Anterior cingulate cortex (tissue), 58 donors: ENCODE data around the gene DNAL4.
A peak's percentile ranks its signal among the peaks of the same experiment; 100 is the strongest.

ENCODE experiments used
- DNase-seq, 58 donors: peaks; one replicate each; lab custom pipeline; 2025; lab: John Stamatoyannopoulos, UW

DNAL4 gene

DNA sequence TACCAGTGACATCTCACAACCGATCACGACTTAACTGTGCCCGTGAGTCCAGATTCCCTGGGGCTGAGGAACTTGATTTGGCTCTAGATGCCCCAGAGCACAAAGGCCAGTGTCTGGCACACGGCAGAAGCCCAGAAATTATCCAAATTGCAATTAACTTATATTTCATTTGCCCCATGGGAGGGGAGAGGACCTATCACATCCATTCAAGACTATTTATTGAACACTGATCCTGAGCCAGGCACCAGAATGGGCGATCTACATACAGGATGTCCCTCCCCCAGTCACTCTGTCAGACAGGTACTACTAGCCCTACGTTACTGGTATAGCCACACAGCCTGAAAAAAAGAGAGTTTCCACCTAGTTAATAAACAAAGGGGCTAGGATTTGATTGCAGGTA is 5.1 kb downstream of the DNAL4 start:
- no peak for DNase-seq

DNA sequence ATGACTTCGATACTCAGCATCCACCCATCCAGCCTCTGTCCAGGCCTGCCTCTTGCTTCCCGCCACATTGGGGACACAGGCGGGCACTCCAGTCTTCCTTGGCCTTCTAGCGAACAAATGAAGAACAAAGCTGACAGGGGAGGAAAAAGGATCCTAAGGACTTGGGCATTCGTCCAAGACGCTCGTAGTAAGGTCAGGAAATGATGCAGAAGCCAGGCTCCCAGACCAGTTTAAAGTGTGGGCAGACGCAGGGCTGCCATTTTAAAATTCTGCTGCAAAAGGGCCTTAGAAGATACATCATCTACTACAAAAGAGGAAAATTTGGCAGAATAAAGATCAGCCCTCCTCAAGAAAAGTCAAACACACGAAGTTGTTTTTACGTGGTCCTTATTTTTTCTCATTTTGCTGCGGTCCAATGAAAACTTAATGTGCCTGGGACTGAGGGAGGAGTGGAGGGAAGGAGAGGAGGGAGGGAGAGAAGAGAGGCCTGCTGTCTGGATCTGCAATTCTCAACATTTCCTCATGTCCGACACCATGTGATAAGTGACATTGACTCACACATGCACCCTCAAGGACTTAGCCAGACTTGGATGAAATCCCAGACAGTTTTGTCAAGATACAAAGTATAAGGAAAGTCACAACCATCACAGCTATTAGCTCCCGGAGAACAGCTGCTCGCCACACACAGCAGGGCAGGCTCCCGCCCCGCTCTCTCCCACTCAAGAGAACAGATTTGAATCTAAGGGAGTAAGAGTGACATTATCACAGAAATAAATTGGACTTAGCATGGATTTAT is 5.7 kb downstream of the DNAL4 start:
- DNase-seq = peak in 19 of 58 donors; percentile 14 to 73 (median 33)

GRCh38 chr22:38786631-38787030 is 7.3 kb downstream of the DNAL4 start:
- DNase-seq = no peak

GRCh38 chr22:38784856-38785255 is 9.1 kb downstream of the DNAL4 start:
- DNase-seq = no peak

DNA sequence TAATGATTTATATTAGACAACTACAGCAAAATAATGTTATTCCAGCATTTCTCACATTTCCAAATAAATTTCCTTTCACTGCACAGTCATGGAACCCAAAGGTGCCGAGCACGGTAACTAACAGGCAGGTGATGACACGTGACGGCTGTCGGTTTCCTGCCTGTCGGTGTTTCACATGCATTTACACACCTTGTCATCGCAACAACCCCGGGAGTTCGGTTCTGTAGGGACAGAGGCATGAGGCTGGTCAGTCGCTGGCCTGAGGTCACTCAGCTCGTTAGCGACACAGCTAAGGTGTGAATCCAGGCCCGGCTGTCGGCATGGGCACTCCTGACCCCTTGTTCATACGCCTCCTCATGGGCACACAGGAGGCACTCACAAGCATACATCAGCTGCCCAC is 9.9 kb downstream of the DNAL4 start:
- DNase-seq = no peak

- DNase-seq = peak in 3 of 58 donors; percentile 53 to 71 (median 57)
Observed at GRCh38 chr22:38783095-38783615, 10.8 kb downstream of the DNAL4 start.

GRCh38 chr22:38782402-38783094 is 11.4 kb downstream of the DNAL4 start:
- DNase-seq = peak in 29 of 58 donors; percentile 28 to 87 (median 57)

- DNase-seq = peak in 14 of 58 donors; percentile 17 to 60 (median 28)
Observed at GRCh38 chr22:38781033-38781432, 12.9 kb downstream of the DNAL4 start.

DNA sequence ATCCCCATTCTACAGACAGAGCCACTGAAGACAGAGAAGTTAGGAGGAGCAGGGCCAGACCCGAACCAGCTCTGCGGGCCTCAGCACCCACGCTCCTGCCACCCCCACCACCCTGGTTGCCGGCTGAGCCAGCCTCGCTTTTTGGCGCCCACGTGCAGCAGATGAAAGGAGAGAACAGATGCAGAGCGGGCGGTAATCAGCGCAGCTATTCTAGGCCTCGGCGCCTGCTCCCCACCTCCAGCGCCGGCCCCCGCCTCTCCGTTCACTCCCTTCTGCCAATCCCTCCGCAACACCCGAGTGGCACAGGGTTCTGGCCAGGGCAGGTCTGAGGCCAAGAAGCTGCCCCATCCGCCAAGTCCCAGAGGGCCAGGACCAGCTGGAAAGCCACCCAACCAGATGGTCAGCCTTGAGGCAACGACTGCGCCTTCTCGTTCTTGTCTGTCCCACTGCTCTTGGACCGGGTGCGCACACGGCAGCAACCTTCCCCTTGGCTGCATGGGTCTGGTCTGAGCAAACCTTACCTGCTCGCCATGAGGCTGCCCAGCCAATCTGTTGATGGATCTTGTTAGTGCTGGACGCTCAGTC is 16.8 kb downstream of the DNAL4 start:
- DNase-seq = peak in 33 of 58 donors; percentile 14 to 74 (median 56)

DNA sequence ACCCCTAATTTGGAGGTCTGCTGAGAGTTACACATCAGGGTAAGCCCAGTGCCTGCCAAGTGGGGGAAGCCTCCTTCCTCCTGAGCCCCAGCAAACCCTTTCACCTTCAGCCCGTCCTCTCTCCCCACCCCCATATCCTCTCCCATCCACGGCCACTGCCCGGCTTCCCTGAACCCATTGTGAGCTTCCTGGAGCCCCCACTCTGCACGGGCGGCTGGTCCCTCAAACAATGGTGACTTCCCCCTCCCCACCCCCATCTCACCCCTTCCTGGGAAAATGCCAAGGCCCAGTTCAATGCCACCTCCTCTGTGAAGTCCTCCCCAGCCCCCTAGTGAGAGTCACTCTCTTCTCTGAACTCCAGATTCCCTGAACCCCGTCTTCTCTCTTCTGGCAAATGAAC is 17.9 kb downstream of the DNAL4 start:
- no peak for DNase-seq

DNA sequence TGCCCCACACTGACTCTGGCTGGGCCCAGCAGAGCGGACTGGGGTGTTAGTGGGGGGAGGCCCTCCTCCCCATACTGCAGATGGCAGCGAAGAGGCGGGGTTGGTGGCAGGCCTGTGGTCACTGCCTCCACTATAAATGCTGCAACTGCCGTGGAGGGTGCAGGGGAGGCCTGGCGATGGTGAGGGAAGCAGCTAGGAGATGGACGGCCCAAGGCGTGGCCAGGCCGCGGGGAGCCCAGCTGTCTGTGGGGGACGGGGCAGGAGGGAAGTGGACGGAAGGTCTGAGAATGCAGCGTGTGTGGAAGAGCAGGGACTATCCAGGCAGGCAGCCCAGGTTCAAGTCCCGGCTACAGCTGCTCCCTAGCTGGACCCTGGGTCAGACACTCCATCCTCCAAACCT is 18.3 kb downstream of the DNAL4 start:
- no peak for DNase-seq

DNA sequence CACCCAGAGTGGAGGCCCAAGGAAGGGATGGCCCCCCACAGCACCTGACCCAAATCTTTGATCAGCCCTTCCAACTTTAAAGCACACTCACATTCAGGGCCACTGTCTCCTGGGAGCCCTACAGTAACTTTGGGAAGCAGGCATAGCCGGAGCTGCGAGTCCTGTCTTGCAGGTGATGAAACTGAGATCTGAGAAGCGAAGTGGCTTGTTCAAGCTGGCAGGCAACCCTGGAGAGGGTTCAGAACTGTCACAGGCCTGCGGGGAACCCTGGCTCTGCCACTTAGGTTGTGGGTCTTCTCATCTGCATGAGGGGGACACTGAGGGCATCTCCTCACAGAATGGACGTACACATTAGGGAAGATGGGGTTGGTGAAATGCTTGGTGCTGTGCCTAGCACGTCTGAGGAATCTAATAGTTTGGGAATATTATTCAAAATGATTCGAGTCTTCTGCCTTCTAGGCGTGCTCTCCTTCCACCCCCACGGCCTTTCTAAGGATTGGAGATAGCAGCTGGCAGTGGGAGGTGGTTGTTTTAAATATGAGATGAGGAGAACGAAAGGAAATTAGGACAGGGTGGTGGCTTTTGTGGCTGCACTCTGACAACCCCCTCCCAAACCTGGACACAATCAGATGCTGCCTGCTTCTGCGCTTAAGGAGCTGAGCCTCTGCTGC is 19.3 kb downstream of the DNAL4 start:
- peak in 7 of 58 donors; percentile 13 to 61 (median 27) for DNase-seq

- no peak for DNase-seq
Observed at GRCh38 chr22:38773363-38773946, 20.5 kb downstream of the DNAL4 start.

GRCh38 chr22:38772623-38772873 is 21.4 kb downstream of the DNAL4 start:
- no peak for DNase-seq

GRCh38 chr22:38770257-38770949 is 23.5 kb downstream of the DNAL4 start:
- no peak for DNase-seq

GRCh38 chr22:38768036-38768435 is 25.9 kb downstream of the DNAL4 start:
- no peak for DNase-seq

- no peak for DNase-seq
Observed at GRCh38 chr22:38767313-38767712, 26.6 kb downstream of the DNAL4 start.

DNA sequence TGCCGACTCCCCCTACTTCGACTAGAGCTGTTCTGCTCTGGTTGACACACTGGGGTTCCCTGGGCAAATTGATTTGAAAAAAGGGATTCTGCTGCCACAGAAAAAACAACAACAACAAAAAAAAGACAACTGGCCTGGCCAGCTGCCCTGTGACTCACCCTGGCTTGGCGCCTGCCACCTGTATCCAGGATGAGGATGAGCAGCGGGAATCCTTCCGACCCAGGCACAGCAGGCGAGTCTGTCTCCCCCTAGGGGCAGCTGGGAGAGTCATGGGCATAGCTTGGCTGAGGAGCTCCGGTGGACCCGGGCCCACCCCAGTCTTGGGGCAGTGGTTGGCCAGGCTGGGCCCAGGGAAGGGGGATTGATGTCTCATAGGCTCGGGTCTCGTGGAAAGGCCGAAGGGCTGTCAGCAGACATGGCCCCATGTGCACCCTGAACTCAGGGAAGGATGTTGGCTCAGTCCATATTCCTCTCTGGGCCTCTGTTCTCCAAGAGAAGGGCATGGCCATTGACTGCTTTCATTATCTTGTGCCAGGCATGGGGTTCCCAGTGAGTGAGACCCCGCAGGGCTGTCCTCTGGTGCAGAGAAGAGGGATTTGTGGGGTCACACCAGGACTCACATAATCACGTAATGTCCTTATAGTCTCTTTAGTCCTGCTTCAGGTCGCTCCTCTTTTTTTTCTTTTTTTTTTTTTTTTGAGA is 27.7 kb downstream of the DNAL4 start:
- peak in 47 of 58 donors; percentile 15 to 88 (median 45) for DNase-seq

- peak in 16 of 58 donors; percentile 15 to 67 (median 36) for DNase-seq
Observed at GRCh38 chr22:38762551-38762983, 31.4 kb downstream of the DNAL4 start.
